Adrenal gland (tissue), 5 donors: ENCODE data around the gene TCEAL4.

Experiments
- POLR2A ChIP-seq, 2 donors: fragments of 450-650 bp; IDR thresholded peaks; one replicate each; pipeline ENCODE4 v1.6.1; 2017; ENCODE audit warnings: antibody characterized with exemption in 2 of 2, mild to moderate bottlenecking in 2 of 2, moderate library complexity in 1 of 2
- TF ChIP-seq, protein P1 (sequence below), 6 experiments: fragments of 450-650 bp in 4 of 6; fragments of 200-600 bp in 2 of 6; sonication (generic) in 1 of 6; IDR thresholded peaks; 1 replicate in 5 of 6; 2 replicates in 1 of 6; pipeline versions ENCODE4 v1.5.1 to v1.8.0; 2016 to 2021; ENCODE audit warnings: antibody characterized with exemption in 6 of 6, mild to moderate bottlenecking in 2 of 6, moderate library complexity in 1 of 6
- donor health status: DM: no; HTN: no; CAD: no.

DNA sequence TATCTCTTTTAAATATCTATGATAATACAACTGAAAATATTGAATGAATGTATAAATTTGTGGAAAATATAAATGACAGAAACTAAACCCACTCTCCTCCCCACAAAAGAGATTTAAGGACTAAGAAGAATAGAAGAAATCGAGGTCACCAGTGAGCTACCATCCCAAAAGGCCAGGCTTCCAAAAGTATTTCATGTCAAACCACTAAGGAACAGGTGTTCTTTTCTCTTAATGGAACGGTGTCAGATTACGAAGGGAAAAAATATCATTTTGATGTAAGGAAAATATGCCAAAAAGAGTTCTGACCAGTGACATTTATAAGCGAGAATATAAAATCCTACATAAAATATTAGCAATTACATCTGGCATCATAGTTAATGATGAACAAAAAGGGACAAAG is 13.6 kb upstream of the TCEAL4 start:
- no peak for TF ChIP-seq POLR2A (IDR thresholded peaks at IDR 0.05)
- TF ChIP-seq, protein P1, sequence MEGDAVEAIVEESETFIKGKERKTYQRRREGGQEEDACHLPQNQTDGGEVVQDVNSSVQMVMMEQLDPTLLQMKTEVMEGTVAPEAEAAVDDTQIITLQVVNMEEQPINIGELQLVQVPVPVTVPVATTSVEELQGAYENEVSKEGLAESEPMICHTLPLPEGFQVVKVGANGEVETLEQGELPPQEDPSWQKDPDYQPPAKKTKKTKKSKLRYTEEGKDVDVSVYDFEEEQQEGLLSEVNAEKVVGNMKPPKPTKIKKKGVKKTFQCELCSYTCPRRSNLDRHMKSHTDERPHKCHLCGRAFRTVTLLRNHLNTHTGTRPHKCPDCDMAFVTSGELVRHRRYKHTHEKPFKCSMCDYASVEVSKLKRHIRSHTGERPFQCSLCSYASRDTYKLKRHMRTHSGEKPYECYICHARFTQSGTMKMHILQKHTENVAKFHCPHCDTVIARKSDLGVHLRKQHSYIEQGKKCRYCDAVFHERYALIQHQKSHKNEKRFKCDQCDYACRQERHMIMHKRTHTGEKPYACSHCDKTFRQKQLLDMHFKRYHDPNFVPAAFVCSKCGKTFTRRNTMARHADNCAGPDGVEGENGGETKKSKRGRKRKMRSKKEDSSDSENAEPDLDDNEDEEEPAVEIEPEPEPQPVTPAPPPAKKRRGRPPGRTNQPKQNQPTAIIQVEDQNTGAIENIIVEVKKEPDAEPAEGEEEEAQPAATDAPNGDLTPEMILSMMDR (IDR thresholded peaks at IDR 0.05): no peak
